Body of pancreas (tissue), 4 donors: ENCODE measurements around the gene BTBD10. TPM values are rescaled to one million over a fixed set of nuclear protein-coding genes. Genes with fewer than 3 reads are reported as not detected.

ENCODE experiments used
- ATAC-seq: fragments of 150-250 bp; one replicate; pipeline ENCODE4 v1.9.1; 2016
- DNase-seq, 4 donors: peaks; one replicate each; pipeline ENCODE4 v3.0.0-alpha.2; 2019
- H3K27ac ChIP-seq, 4 donors: fragments of 200-600 bp; sonication (generic); 1 replicate in 3 of 4; 2 replicates in 1 of 4; pipeline versions ENCODE4 v1.5.1 to v1.6.1; 2016 to 2019; ENCODE audit warnings: mild to moderate bottlenecking in 1 of 4, mixed read lengths in 1 of 4, moderate library complexity in 1 of 4
- H3K27me3 ChIP-seq, 2 donors: fragments of 200-600 bp; sonication (generic); one replicate each; pipeline ENCODE4 v1.6.0; 2016; ENCODE audit warnings: mild to moderate bottlenecking in 1 of 2
- H3K36me3 ChIP-seq, 2 donors: fragments of 200-600 bp; sonication (generic); replicated peaks in 1 of 2; 2 replicates each; pipeline ENCODE4 v1.5.1; 2016; ENCODE audit warnings: low read depth in 2 of 2; ENCODE audit not compliant: insufficient read depth in 1 of 2
- H3K4me1 ChIP-seq: fragments of 200-600 bp; sonication (generic); one replicate; pipeline ENCODE4 v1.6.0; 2016
- H3K4me3 ChIP-seq, 2 donors: fragments of 200-600 bp; sonication (generic); 1 replicate in 1 of 2; 2 replicates in 1 of 2; pipeline ENCODE4 v1.5.1; 2016 to 2019
- H3K9me3 ChIP-seq, 3 donors: fragments of 200-600 bp; sonication (generic); 1 replicate in 2 of 3; 2 replicates in 1 of 3; pipeline ENCODE4 v1.5.1; 2016
- CTCF ChIP-seq, 7 experiments: fragments of 450-650 bp in 4 of 7; fragments of 200-600 bp in 3 of 7; sonication (generic) in 3 of 7; IDR thresholded peaks; one replicate each; pipeline ENCODE4 v1.5.1; 2016 to 2019; ENCODE audit warnings: antibody characterized with exemption in 7 of 7
- POLR2A ChIP-seq, 3 donors: fragments of 450-650 bp; IDR thresholded peaks; one replicate each; pipeline ENCODE4 v1.6.1; 2016; ENCODE audit warnings: antibody characterized with exemption in 3 of 3, mild to moderate bottlenecking in 2 of 3
- WGBS, 2 donors: methylation state at CpG; one replicate each; pipeline ENCODE4 v1.1.5; 2017; 5-methylcytosine and 5-hydroxymethylcytosine counted together
- intact Hi-C: fragments of 100-400 bp; cut with DNase I; formaldehyde crosslinking; loops from one replicate; pipeline ENCODE4 v1.15.1; 2023
- total RNA-seq, 2 donors: library from RNA; depleted of rRNA; stranded (reverse); fragments of >200 nt; gene quantifications; one replicate each; pipeline ENCODE4 v1.1.0, GENCODE V29; 2016

BTBD10 gene
- total RNA-seq, 2 donors from 2014 or later, result 14.2 to 17.1 TPM

- Histone ChIP-seq H3K9me3 (no peaks in the 10 kb centered on the region), H3K4me1 (peaks cover 7% of the 10 kb centered on the region), H3K4me3 (no peak overlapping the region), H3K36me3 (no peaks in the 10 kb centered on the region), H3K27me3 (no peaks in the 10 kb centered on the region), H3K27ac (no peak overlapping the region)
- TF ChIP-seq POLR2A (IDR thresholded peaks at IDR 0.05), result no peak
- TF ChIP-seq CTCF (IDR thresholded peaks at IDR 0.05), result no peak
- DNase-seq, result no peak
- WGBS, 2 donors, result 0% methylated on average over 1 of the region's 1 CpG
- ATAC-seq, result no peak
- intact Hi-C loops, result no loop called here
These were observed 13.5 kb downstream of the BTBD10 start for GRCh38 chr11:13449522-13449921.

GRCh38 chr11:13448876-13449275 is 14.1 kb downstream of the BTBD10 start:
- DNase-seq, result no peak
- ATAC-seq, result no peak

GRCh38 chr11:13446444-13446843 is 16.6 kb downstream of the BTBD10 start:
- peaks cover 7% of the 10 kb centered on the region for H3K4me1 ChIP-seq
- TF ChIP-seq CTCF (IDR thresholded peaks at IDR 0.05) (no peak), POLR2A (IDR thresholded peaks at IDR 0.05) (no peak)

More at GRCh38 chr11:13448876-13449275, 14.1 kb downstream of the BTBD10 start:
- Histone ChIP-seq H3K36me3 (no peaks in the 10 kb centered on the region), H3K27me3 (no peaks in the 10 kb centered on the region), H3K27ac (no peak overlapping the region), H3K9me3 (no peaks in the 10 kb centered on the region), H3K4me3 (no peak overlapping the region), H3K4me1 (peaks cover 7% of the 10 kb centered on the region)
- WGBS, 2 donors, result 65 to 75% methylated on average over 2 of the region's 2 CpGs
- TF ChIP-seq CTCF (IDR thresholded peaks at IDR 0.05) (no peak), POLR2A (IDR thresholded peaks at IDR 0.05) (no peak)
- intact Hi-C loops, result no loop called here

GRCh38 chr11:13445588-13445987 is 17.4 kb downstream of the BTBD10 start:
- H3K4me1 ChIP-seq, result peaks cover 9% of the 10 kb centered on the region
- 90 to 98% methylated on average over 2 of the region's 2 CpGs for WGBS, 2 donors
- ATAC-seq (no peak), DNase-seq (no peak)
- no peaks in the 10 kb centered on the region for H3K36me3 ChIP-seq
- no peak overlapping the region for H3K4me3 ChIP-seq
- intact Hi-C loops, result no loop called here
- H3K27me3 ChIP-seq, result no peaks in the 10 kb centered on the region
- H3K9me3 ChIP-seq, result no peaks in the 10 kb centered on the region
- no peak for TF ChIP-seq CTCF (IDR thresholded peaks at IDR 0.05)
- TF ChIP-seq POLR2A (IDR thresholded peaks at IDR 0.05), result no peak
- no peak overlapping the region for H3K27ac ChIP-seq

More at GRCh38 chr11:13446444-13446843, 16.6 kb downstream of the BTBD10 start:
- Histone ChIP-seq H3K36me3 (no peaks in the 10 kb centered on the region), H3K27ac (no peak overlapping the region), H3K27me3 (no peaks in the 10 kb centered on the region), H3K9me3 (no peaks in the 10 kb centered on the region), H3K4me3 (no peak overlapping the region)
- DNase-seq (no peak), ATAC-seq (no peak)
- intact Hi-C loops, result no loop called here

- no peak overlapping the region for H3K4me3 ChIP-seq
- no peaks in the 10 kb centered on the region for H3K9me3 ChIP-seq
- no peaks in the 10 kb centered on the region for H3K36me3 ChIP-seq
- intact Hi-C loops, result no loop called here
- 13 to 26% methylated on average over 8 of the region's 8 CpGs for WGBS, 2 donors
- peak; percentile 26 to 56 (median 42) for DNase-seq
- TF ChIP-seq POLR2A (IDR thresholded peaks at IDR 0.05) (no peak), CTCF (IDR thresholded peaks at IDR 0.05) (no peak)
- ATAC-seq, result peak; percentile 97
- H3K27me3 ChIP-seq, result no peaks in the 10 kb centered on the region
- H3K4me1 ChIP-seq, result peaks cover 11% of the 10 kb centered on the region
- peak overlapping the region in 3 of 4 donors; percentile 22 to 57 (median 56) for H3K27ac ChIP-seq
These were observed 22.7 kb downstream of the BTBD10 start for GRCh38 chr11:13440100-13440855.
